Transverse colon (tissue), 4 donors: ENCODE data around the gene MLC1.

Source experiments
- CTCF ChIP-seq, 5 experiments: fragments of 200-600 bp in 3 of 5; fragments of 450-650 bp in 2 of 5; sonication (generic) in 3 of 5; IDR thresholded peaks; 1 replicate in 2 of 5; 2 replicates in 3 of 5; pipeline ENCODE4 v1.5.1; 2016 to 2017; ENCODE audit warnings: antibody characterized with exemption in 5 of 5, inconsistent platforms in 3 of 5, mild to moderate bottlenecking in 2 of 5, moderate library complexity in 1 of 5
- EP300 ChIP-seq: sonication (generic); formaldehyde crosslinking; IDR thresholded peaks from one replicate; pipeline ENCODE4 v1.6.1; 2017; ENCODE audit warnings: antibody characterized with exemption, low read depth
- POLR2A ChIP-seq: fragments of 450-650 bp; IDR thresholded peaks from one replicate; pipeline ENCODE4 v1.6.1; 2016; ENCODE audit warnings: antibody characterized with exemption, mild to moderate bottlenecking, moderate library complexity
- POLR2AphosphoS5 ChIP-seq, 3 donors: sonication (generic); formaldehyde crosslinking; IDR thresholded peaks; one replicate each; pipeline ENCODE4 v1.6.1; 2016; ENCODE audit warnings: antibody characterized with exemption in 3 of 3

DNA sequence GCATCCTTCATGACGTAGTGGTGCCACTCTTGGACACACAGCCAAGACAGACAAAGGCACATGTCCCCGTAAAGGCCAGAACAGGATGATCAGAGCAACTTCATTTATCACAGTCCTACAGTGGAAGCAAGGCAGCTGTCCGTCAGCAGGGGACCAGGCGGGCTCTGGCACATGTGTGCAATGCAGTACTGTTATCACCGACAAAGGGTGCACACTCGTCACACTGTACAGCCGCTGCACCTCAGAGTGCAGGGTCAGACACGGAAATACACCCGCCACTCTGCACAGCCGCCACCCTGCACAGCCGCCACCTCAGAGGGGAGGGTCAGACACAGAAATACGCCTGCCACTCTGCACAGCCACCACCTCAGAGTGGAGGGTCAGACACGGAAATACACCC lies 59.2 kb downstream of the MLC1 start:
- TF ChIP-seq CTCF (IDR thresholded peaks at IDR 0.05) (no peak), POLR2A (no peak), POLR2AphosphoS5 (IDR thresholded peaks at IDR 0.05) (no peak), EP300 (no peak)
